PC-9 (cell line): Measurements from ENCODE around the gene FUT8.

Experiments
- CTCF ChIP-seq: fragments of 200-600 bp; sonication (generic); conservative IDR thresholded peaks from 2 replicates; pipeline ENCODE4 v1.6.1; 2017; ENCODE audit warnings: mixed run types, antibody characterized with exemption, mild to moderate bottlenecking, moderate library complexity
- EZH2 ChIP-seq: fragments of 200-600 bp; sonication (generic); IDR thresholded peaks from 2 replicates; pipeline ENCODE4 v1.8.0; 2017; ENCODE audit warnings: antibody characterized with exemption, low read depth

GRCh38 chr14:65422088-65422834 is 9.7 kb downstream of the FUT8 start:
- no peak for TF ChIP-seq CTCF
- no peak for TF ChIP-seq EZH2
